DOHH2 (cell line): ENCODE results near the gene SLC9A8.

Experiments used
- CTCF ChIP-seq: fragments of 200-600 bp; sonication (generic); IDR thresholded peaks from one replicate; pipeline ENCODE4 v1.5.1; 2014; ENCODE audit warnings: antibody characterized with exemption, mild to moderate bottlenecking, low read depth, low read length; ENCODE audit not compliant: poor library complexity, severe bottlenecking
- EZH2phosphoT487 ChIP-seq: fragments of 200-600 bp; sonication (generic); IDR thresholded peaks from 2 replicates; pipeline ENCODE4 v1.6.1; 2017; ENCODE audit warnings: borderline replicate concordance, mild to moderate bottlenecking, antibody characterized with exemption, low read length, moderate library complexity, mixed read lengths

- TF ChIP-seq CTCF (no peak), EZH2phosphoT487 (no peak)
These were observed 9.3 kb downstream of the SLC9A8 start for GRCh38 chr20:49821870-49822331.
